K562 (cell line): Measurements from ENCODE around the gene OMP.

ENCODE experiments used
- BDP1 ChIP-seq: IDR thresholded peaks from 3 replicates; pipeline ENCODE4 v1.6.1; 2011; ENCODE audit not compliant: insufficient read length, insufficient read depth
- ESRRA ChIP-seq: fragments of 450-650 bp; IDR thresholded peaks from 2 replicates; pipeline ENCODE4 v1.6.1; 2014; ENCODE audit warnings: low read depth, mild to moderate bottlenecking, moderate library complexity, borderline replicate concordance
- ILK ChIP-seq: fragments of 450-650 bp; IDR thresholded peaks from 2 replicates; pipeline ENCODE4 v1.6.1; 2016; ENCODE audit warnings: missing genetic modification characterization, low read depth, mild to moderate bottlenecking, missing compliant biosample characterization, moderate library complexity, borderline replicate concordance
- JUNB ChIP-seq: fragments of 450-650 bp; formaldehyde crosslinking; conservative IDR thresholded peaks from 2 replicates; pipeline ENCODE4 v1.4.0; 2020; ENCODE audit warnings: mild to moderate bottlenecking
- JUND ChIP-seq, 2 experiments: IDR thresholded peaks; 2 replicates in 1 of 2; 3 replicates in 1 of 2; pipeline ENCODE4 v1.6.1; 2011; ENCODE audit warnings: borderline replicate concordance in 2 of 2, low read depth in 2 of 2, low read length in 2 of 2, improper control_type of control experiment in 1 of 2, missing biosample characterization in 1 of 2, missing genetic modification characterization in 1 of 2, missing genetic modification reagents in 1 of 2
- MEIS2 ChIP-seq: fragments of 450-650 bp; IDR thresholded peaks from 2 replicates; pipeline ENCODE4 v1.6.1; 2014; ENCODE audit warnings: mild to moderate bottlenecking; ENCODE audit not compliant: partially characterized antibody
- NFIC ChIP-seq: fragments of 450-650 bp; IDR thresholded peaks from 2 replicates; pipeline ENCODE4 v1.6.1; 2017; ENCODE audit warnings: mild to moderate bottlenecking, inconsistent platforms
- NFRKB ChIP-seq: fragments of 450-650 bp; IDR thresholded peaks from 2 replicates; pipeline ENCODE4 v1.6.1; 2016; ENCODE audit warnings: low read depth
- TRIM28 ChIP-seq: fragments of 450-650 bp; IDR thresholded peaks from 2 replicates; pipeline ENCODE4 v1.6.1; 2017

- TF ChIP-seq NFIC: no peak
- TF ChIP-seq MEIS2: no peak
- TF ChIP-seq ESRRA: no peak
- TF ChIP-seq JUND (IDR thresholded peaks at IDR 0.05; ENCODE audit: borderline replicate concordance, low read depth, low read length): no peak
- no peak for TF ChIP-seq JUND (tag; IDR thresholded peaks at IDR 0.05; ENCODE audit: borderline replicate concordance, low read depth, low read length)
- TF ChIP-seq ILK (tag): no peak
- no peak for TF ChIP-seq BDP1
- no peak for TF ChIP-seq NFRKB
- TF ChIP-seq TRIM28: no peak
- no peak for TF ChIP-seq JUNB (CRISPR knock-in tag)
These were observed 49.2 kb upstream of the OMP start for GRCh38 chr11:77053217-77054015.
